K562 (cell line): ENCODE measurements around the gene NCMAP. TPM values are rescaled to one million over a fixed set of nuclear protein-coding genes. Genes with fewer than 3 reads are reported as not detected.

ENCODE experiments used
- BCOR ChIP-seq: fragments of 450-650 bp; IDR thresholded peaks from 2 replicates; pipeline ENCODE4 v1.6.1; 2016
- CBFA2T2 ChIP-seq: fragments of 450-650 bp; conservative IDR thresholded peaks from 2 replicates; pipeline ENCODE4 v1.6.1; 2017; ENCODE audit warnings: mild to moderate bottlenecking
- CHD1 ChIP-seq: fragments of 200-600 bp; sonication (generic); IDR thresholded peaks from one replicate; pipeline ENCODE4 v1.6.1; 2012; ENCODE audit warnings: mild to moderate bottlenecking, moderate library complexity, low read length, inconsistent platforms
- ELK1 ChIP-seq: sonication (generic); formaldehyde crosslinking; IDR thresholded peaks from 2 replicates; pipeline ENCODE4 v1.8.1; 2022; ENCODE audit warnings: missing genetic modification reagents
- ERF ChIP-seq: fragments of 450-650 bp; formaldehyde crosslinking; IDR thresholded peaks from 2 replicates; pipeline ENCODE4 v1.4.0; 2020; ENCODE audit warnings: mild to moderate bottlenecking, mixed read lengths
- HSF4 ChIP-seq: fragments of 250-450 bp; sonication (Bioruptor Pico); IDR thresholded peaks from 2 replicates; pipeline ENCODE4 v2.1.2; 2022; ENCODE audit warnings: mild to moderate bottlenecking, moderate library complexity, borderline replicate concordance
- NR2C2 ChIP-seq, 2 experiments: fragments of 200-800 bp in 1 of 2; sonication (Bioruptor generic) in 1 of 2; sonication (generic) in 1 of 2; formaldehyde crosslinking in 1 of 2; IDR thresholded peaks; 2 replicates each; pipeline versions ENCODE4 v1.6.1 to v1.8.0; 2016 to 2022; ENCODE audit warnings: mild to moderate bottlenecking in 1 of 2, missing compliant biosample characterization in 1 of 2, missing genetic modification characterization in 1 of 2, missing genetic modification reagents in 1 of 2
- PBX2 ChIP-seq, 2 experiments: IDR thresholded peaks in 1 of 2; conservative IDR thresholded peaks in 1 of 2; 2 replicates each; pipeline ENCODE4 v1.6.1; 2016; ENCODE audit warnings: low read depth in 2 of 2, mild to moderate bottlenecking in 1 of 2, missing compliant biosample characterization in 1 of 2, missing genetic modification characterization in 1 of 2, moderate library complexity in 1 of 2
- PHB ChIP-seq: fragments of 250-450 bp; sonication (Bioruptor Pico); IDR thresholded peaks from 2 replicates; pipeline ENCODE4 v1.5.0; 2021
- PPARD ChIP-seq: fragments of 250-450 bp; sonication (Bioruptor Pico); IDR thresholded peaks from 2 replicates; pipeline ENCODE4 v1.8.0; 2022; ENCODE audit warnings: inconsistent platforms, mild to moderate bottlenecking, moderate library complexity
- PTRF ChIP-seq: fragments of 450-650 bp; IDR thresholded peaks from 2 replicates; pipeline ENCODE4 v1.6.1; 2016; ENCODE audit warnings: mild to moderate bottlenecking, missing genetic modification characterization, missing compliant biosample characterization
- RCOR1 ChIP-seq, 2 experiments: IDR thresholded peaks; 2 replicates each; pipeline ENCODE4 v1.6.1; 2012; ENCODE audit warnings: low read depth in 2 of 2, low read length in 2 of 2, borderline replicate concordance in 1 of 2, improper control_type of control experiment in 1 of 2
- USF1 ChIP-seq: sonication (generic); formaldehyde crosslinking; IDR thresholded peaks from 2 replicates; pipeline ENCODE4 v1.9.0; 2022; ENCODE audit warnings: mild to moderate bottlenecking, missing genetic modification reagents
- ZNF780A ChIP-seq: fragments of 250-450 bp; sonication (Bioruptor Pico); IDR thresholded peaks from 2 replicates; pipeline ENCODE4 v1.5.0; 2021; ENCODE audit warnings: mild to moderate bottlenecking
- polyA plus RNA-seq, 8 experiments: library from polyadenylated mRNA; depleted of rRNA in 4 of 8; stranded (reverse) in 5 of 8; unstranded in 3 of 8; fragments of >200 nt; fragmentation: Nextera tagmentation in 2 of 8; fragmentation: Illumina TruSeq in 1 of 8; extraction: Ambion mirVana in 2 of 8; extraction: Trizol in 1 of 8; gene quantifications; 2 replicates each; pipeline versions ENCODE4 v1.2.1 to v1.2.3, GENCODE V29; 2011 to 2014; ENCODE audit warnings: inconsistent platforms in 1 of 8, missing spikeins in 1 of 8
- total RNA-seq, 7 experiments: library from RNA; depleted of rRNA in 6 of 7; stranded (reverse); fragments of >200 nt in 6 of 7; fragmentation: Illumina TruSeq in 2 of 7; extraction: Trizol in 2 of 7; gene quantifications; 2 replicates each; pipeline versions ENCODE4 v1.2.1 to v1.2.3, GENCODE V29; 2011 to 2021; ENCODE audit warnings: low replicate concordance in 1 of 7

NCMAP gene
- total and polyA plus RNA-seq, 9 of the 15 experiments (the other 6 are each of a cell fraction or from before 2014, with no cell fraction given) = 0.03 TPM; not detected in 8

- TF ChIP-seq HSF4 (CRISPR knock-in tag) (no peak), CBFA2T2 (no peak), CHD1 (no peak), USF1 (CRISPR knock-in tag) (no peak), PPARD (no peak), ELK1 (no peak), PHB (no peak), PTRF (no peak), BCOR (no peak), ERF (CRISPR knock-in tag) (no peak), PBX2 (CRISPR knock-in tag; IDR thresholded peaks at IDR 0.05; ENCODE audit: low read depth) (no peak), PBX2 (tag; conservative IDR thresholded peaks at IDR 0.05; ENCODE audit: low read depth) (0 out of 2 replicates have a peak, but pooled peaks have one; percentile 7), RCOR1 (IDR thresholded peaks at IDR 0.05; ENCODE audit: borderline replicate concordance in 1 of 2, low read depth in 2 of 2, low read length in 2 of 2) (peak in 1 of 2 experiments; percentile 57; a peak in 1 of 4 replicates), NR2C2 (CRISPR knock-in tag; IDR thresholded peaks at IDR 0.05) (no peak), NR2C2 (tag; IDR thresholded peaks at IDR 0.05) (no peak), ZNF780A (no peak)
Measured at GRCh38 chr1:24635195-24635843, 79.4 kb downstream of the NCMAP start (continued).
